ENCODE results near the gene COBLL1.

DNA sequence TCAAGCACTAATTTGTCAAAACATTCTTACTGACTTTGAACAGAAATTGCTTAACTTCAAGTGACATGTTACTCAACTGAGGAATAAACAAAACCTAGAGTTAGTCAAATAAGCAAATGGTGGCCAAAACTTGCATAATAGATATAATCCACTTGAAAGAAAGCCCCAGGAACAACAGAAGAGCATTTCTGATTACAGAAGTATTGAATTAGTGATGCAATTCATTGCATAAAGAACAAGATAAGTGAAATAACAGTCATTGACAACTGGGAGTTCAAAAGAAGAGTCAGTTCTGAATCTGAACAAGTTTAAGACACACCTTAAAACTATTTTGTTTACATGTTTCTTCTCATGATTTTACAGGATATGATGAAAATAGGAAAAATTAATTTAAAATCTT, 30.8 kb downstream of the COBLL1 start:
- TF ChIP-seq, protein P1, sequence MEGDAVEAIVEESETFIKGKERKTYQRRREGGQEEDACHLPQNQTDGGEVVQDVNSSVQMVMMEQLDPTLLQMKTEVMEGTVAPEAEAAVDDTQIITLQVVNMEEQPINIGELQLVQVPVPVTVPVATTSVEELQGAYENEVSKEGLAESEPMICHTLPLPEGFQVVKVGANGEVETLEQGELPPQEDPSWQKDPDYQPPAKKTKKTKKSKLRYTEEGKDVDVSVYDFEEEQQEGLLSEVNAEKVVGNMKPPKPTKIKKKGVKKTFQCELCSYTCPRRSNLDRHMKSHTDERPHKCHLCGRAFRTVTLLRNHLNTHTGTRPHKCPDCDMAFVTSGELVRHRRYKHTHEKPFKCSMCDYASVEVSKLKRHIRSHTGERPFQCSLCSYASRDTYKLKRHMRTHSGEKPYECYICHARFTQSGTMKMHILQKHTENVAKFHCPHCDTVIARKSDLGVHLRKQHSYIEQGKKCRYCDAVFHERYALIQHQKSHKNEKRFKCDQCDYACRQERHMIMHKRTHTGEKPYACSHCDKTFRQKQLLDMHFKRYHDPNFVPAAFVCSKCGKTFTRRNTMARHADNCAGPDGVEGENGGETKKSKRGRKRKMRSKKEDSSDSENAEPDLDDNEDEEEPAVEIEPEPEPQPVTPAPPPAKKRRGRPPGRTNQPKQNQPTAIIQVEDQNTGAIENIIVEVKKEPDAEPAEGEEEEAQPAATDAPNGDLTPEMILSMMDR (IDR thresholded peaks at IDR 0.05; ENCODE audit: low read depth, low read length) = no peak
- TF ChIP-seq POLR2A (IDR thresholded peaks at IDR 0.05; ENCODE audit: extremely low read depth, insufficient read length) = no peak
